HCT116 (cell line): ENCODE data around the gene PDPK1. TPM values are rescaled to one million over a fixed set of nuclear protein-coding genes. Genes with fewer than 3 reads are reported as not detected.

Source experiments
- ATAC-seq: fragments of 200-7000 bp; cut with Tn5 transposase; 2 replicates; pipeline ENCODE4 v1.9.1; 2020; ENCODE audit warnings: mild to moderate bottlenecking, moderate library complexity
- BruUV-seq: library from RNA; stranded (reverse); fragments of 400-500 nt; replicated peaks from 2 replicates; lab custom pipeline; 2021; lab: Mats Ljungman, UMichigan
- CTCF ChIA-PET: fragments of 300-600 bp; sonication (Branson Sonifier 250); formaldehyde crosslinking; loops from one replicate; lab custom pipeline; 2021; ENCODE audit warnings: antibody characterized with exemption; lab: Charles Lee
- POLR2A ChIA-PET: fragments of 300-600, 350-600 bp; sonication (Branson Sonifier 250); formaldehyde crosslinking; loops from one replicate; lab custom pipeline; 2021; ENCODE audit warnings: antibody characterized with exemption; lab: Charles Lee
- RAD21 ChIA-PET, 2 experiments: fragments of 300-600 bp; sonication (Branson Sonifier 250); formaldehyde crosslinking; loops; one replicate each; lab custom pipeline; 2023; ENCODE audit warnings: low total read pairs in 2 of 2; ENCODE audit not compliant: uncharacterized antibody in 2 of 2, unreplicated experiment in 2 of 2, low non-redundant PET in 1 of 2; lab: Charles Lee
- DNase-seq: peaks from one replicate; pipeline ENCODE4 v3.0.0-alpha.2; 2010; ENCODE audit warnings: low read depth, low spot score
- H2AFZ ChIP-seq: fragments of 200-600 bp; shearing (Covaris generic), sonication (generic); 2 replicates; pipeline ENCODE4 v1.6.1; 2017; ENCODE audit warnings: low read depth, mixed run types, mixed read lengths, antibody characterized with exemption, low read length; ENCODE audit not compliant: poor library complexity, severe bottlenecking
- H3K27ac ChIP-seq: 2 replicates; pipeline ENCODE4 v1.5.1; 2012; ENCODE audit warnings: low read depth, low read length
- H3K27me3 ChIP-seq: fragments of 200-600 bp; sonication (generic); 2 replicates; pipeline ENCODE4 v1.6.1; 2016; ENCODE audit warnings: mixed run types, low read length, mixed read lengths; ENCODE audit not compliant: insufficient read depth
- H3K36me3 ChIP-seq, 2 experiments: fragments of 200-500 bp in 1 of 2; fragments of 200-600 bp in 1 of 2; sonication (Bioruptor generic) in 1 of 2; sonication (generic) in 1 of 2; 2 replicates each; pipeline versions ENCODE4 v1.5.1 to v1.6.1; 2014 to 2016; ENCODE audit warnings: low read length in 2 of 2, inconsistent platforms in 1 of 2, mixed read lengths in 1 of 2, mixed run types in 1 of 2; ENCODE audit not compliant: insufficient read depth in 2 of 2, control insufficient read depth in 1 of 2
- H3K4me1 ChIP-seq, 2 experiments: fragments of 200-600 bp in 1 of 2; sonication (generic) in 1 of 2; 2 replicates each; pipeline versions ENCODE4 v1.5.1 to v1.6.1; 2012 to 2017; ENCODE audit warnings: low read length in 2 of 2, inconsistent platforms in 1 of 2, mild to moderate bottlenecking in 1 of 2, mixed read lengths in 1 of 2, mixed run types in 1 of 2, moderate library complexity in 1 of 2; ENCODE audit not compliant: insufficient read depth in 2 of 2, control insufficient read depth in 1 of 2
- H3K4me2 ChIP-seq: fragments of 200-600 bp; sonication (generic); 2 replicates; pipeline ENCODE4 v1.6.1; 2017; ENCODE audit warnings: mixed run types, low read length, mixed read lengths
- H3K4me3 ChIP-seq, 2 experiments: fragments of 200-600 bp in 1 of 2; sonication (generic) in 1 of 2; replicated peaks in 1 of 2; 2 replicates each; pipeline ENCODE4 v1.5.1; 2011 to 2016; ENCODE audit warnings: low read length in 2 of 2, control low read depth in 1 of 2, low read depth in 1 of 2, mild to moderate bottlenecking in 1 of 2, mixed read lengths in 1 of 2, mixed run types in 1 of 2
- H3K79me2 ChIP-seq: fragments of 200-600 bp; sonication (generic); 2 replicates; pipeline ENCODE4 v1.6.1; 2017; ENCODE audit warnings: mild to moderate bottlenecking, mixed run types, low read length, moderate library complexity, mixed read lengths; ENCODE audit not compliant: insufficient read depth
- H3K9ac ChIP-seq: fragments of 200-600 bp; sonication (generic); 2 replicates; pipeline ENCODE4 v1.6.1; 2016; ENCODE audit warnings: low read length, mixed read lengths
- H3K9me2 ChIP-seq: fragments of 200-600 bp; sonication (generic), shearing (Covaris generic); 2 replicates; pipeline ENCODE4 v1.6.1; 2017; ENCODE audit warnings: mixed run types, mild to moderate bottlenecking, moderate library complexity; ENCODE audit not compliant: insufficient read depth
- H3K9me3 ChIP-seq, 2 experiments: fragments of 200-500 bp in 1 of 2; fragments of 200-600 bp in 1 of 2; sonication (Bioruptor generic) in 1 of 2; sonication (generic) in 1 of 2; 2 replicates each; pipeline ENCODE4 v1.6.1; 2014 to 2017; ENCODE audit warnings: low read length in 2 of 2, mixed read lengths in 2 of 2, inconsistent platforms in 1 of 2, low read depth in 1 of 2, mild to moderate bottlenecking in 1 of 2, mixed run types in 1 of 2, moderate library complexity in 1 of 2; ENCODE audit not compliant: control insufficient read depth in 1 of 2, insufficient read depth in 1 of 2
- H4K20me1 ChIP-seq: fragments of 200-600 bp; sonication (generic), shearing (Covaris generic); 2 replicates; pipeline ENCODE4 v1.6.1; 2017; ENCODE audit warnings: mixed run types, mild to moderate bottlenecking, moderate library complexity; ENCODE audit not compliant: insufficient read depth
- CTCF ChIP-seq, 3 experiments: fragments of 200-600 bp in 1 of 3; sonication (generic) in 1 of 3; IDR thresholded peaks in 2 of 3; conservative IDR thresholded peaks in 1 of 3; 2 replicates each; pipeline ENCODE4 v1.5.1; 2012 to 2017; ENCODE audit warnings: low read depth in 2 of 3, low read length in 2 of 3, antibody characterized with exemption in 1 of 3, borderline replicate concordance in 1 of 3, control low read depth in 1 of 3, mild to moderate bottlenecking in 1 of 3, mixed read lengths in 1 of 3, mixed run types in 1 of 3, moderate library complexity in 1 of 3; ENCODE audit not compliant: insufficient read depth in 1 of 3
- ELF1 ChIP-seq: IDR thresholded peaks from 2 replicates; pipeline ENCODE4 v1.6.1; 2012; ENCODE audit warnings: low read depth, borderline replicate concordance
- JUND ChIP-seq: IDR thresholded peaks from 2 replicates; pipeline ENCODE4 v1.6.1; 2012
- POLR2AphosphoS5 ChIP-seq: IDR thresholded peaks from 2 replicates; pipeline ENCODE4 v1.6.1; 2011; ENCODE audit warnings: mild to moderate bottlenecking, low read depth, low read length, moderate library complexity
- RAD21 ChIP-seq: IDR thresholded peaks from 2 replicates; pipeline ENCODE4 v1.6.1; 2012; ENCODE audit warnings: low read depth, mild to moderate bottlenecking
- SP1 ChIP-seq: IDR thresholded peaks from 2 replicates; pipeline ENCODE4 v1.6.1; 2012; ENCODE audit warnings: low read depth
- YY1 ChIP-seq: IDR thresholded peaks from 2 replicates; pipeline ENCODE4 v1.6.1; 2011; ENCODE audit warnings: low read length, low read depth, moderate library complexity, mild to moderate bottlenecking; ENCODE audit not compliant: insufficient replicate concordance; ENCODE audit errors: extremely low read depth
- ZFX ChIP-seq: fragments of 450-650 bp; IDR thresholded peaks from 2 replicates; pipeline ENCODE4 v1.6.1; 2017
- intact Hi-C: fragments of 100-400 bp; cut with micrococcal nuclease; formaldehyde crosslinking; loops from 2 replicates; pipeline ENCODE4 v1.10.0; 2022
- total RNA-seq: library from RNA; stranded (reverse); gene quantifications from one replicate; pipeline ENCODE4 v1.2.1, GENCODE V29; 2021; ENCODE audit not compliant: unreplicated experiment

Gene PDPK1
- total RNA-seq, 1 experiment from 2014 or later = 36.1 TPM

- no peaks in the 10 kb centered on the region for H3K9me3 ChIP-seq
- H4K20me1 ChIP-seq = no peaks in the 10 kb centered on the region
- no peak for DNase-seq
- H3K4me3 ChIP-seq = no peak overlapping the region
- H3K4me2 ChIP-seq = peak overlapping the region; percentile 34
- intact Hi-C loops = loop anchor here (5.0 to 10.0 kb wide), 3 partner anchors 159 to 306 kb away; partner anchors contain the start of genes ABCA3, CASKIN1 and RNPS1
- no peaks in the 10 kb centered on the region for H3K9me2 ChIP-seq
- ChIA-PET CTCF (interaction anchor here (0.5 to 1.7 kb wide), 12 partner anchors 10 to 636 kb away, joined by 3 to 15 read pairs (median 4); partner anchors contain the start of gene ECI1), POLR2A (interaction anchor here (1.0 kb wide), 1 partner anchor 32 kb away, joined by 3 read pairs; no protein-coding TSS in a partner anchor), RAD21 (interaction anchor here (0.9 kb wide), 2 partner anchors 26 to 307 kb away, joined by 3 to 6 read pairs; partner anchors contain the start of gene TBC1D24 (in 1 of the 2))
- H3K27ac ChIP-seq = no peak overlapping the region; the same call in 1 of the 2 replicates
- peaks cover 3 to 12% of the 10 kb centered on the region in 2 experiments; a peak in 3 of 4 replicates for H3K4me1 ChIP-seq
- no peak overlapping the region for H3K9ac ChIP-seq
- no TSS peak for BruUV-seq
- TF ChIP-seq YY1 = no peak
- TF ChIP-seq RAD21 = peak; percentile 97
- TF ChIP-seq JUND = no peak
- no peak for TF ChIP-seq ELF1
- no peak for TF ChIP-seq SP1
- TF ChIP-seq ZFX = no peak
- no peak for TF ChIP-seq POLR2AphosphoS5
- TF ChIP-seq CTCF (IDR thresholded peaks at IDR 0.05 in 2 of 3, conservative IDR thresholded peaks at IDR 0.05 in 1 of 3; ENCODE audit: borderline replicate concordance in 1 of 3, insufficient read depth in 1 of 3, low read depth in 2 of 3, low read length in 2 of 3) = peak; percentile 85 to 97 (median 95); a peak in 5 of 6 replicates
- H3K36me3 ChIP-seq = peaks cover 0 to 4% of the 10 kb centered on the region in 2 experiments; a peak in 1 of 4 replicates
- no peaks in the 10 kb centered on the region for H3K27me3 ChIP-seq
- no peaks in the 10 kb centered on the region for H3K79me2 ChIP-seq
- no peak overlapping the region for H2AFZ ChIP-seq
- peak; percentile 95 for ATAC-seq
These were observed 36.7 kb upstream of the PDPK1 start for GRCh38 chr16:2500918-2501750.
